Activated CD8-positive, alpha-beta T cell treated with anti-CD3 and anti-CD28 coated beads for 36 hours (primary cell): ENCODE measurements around the gene TOR1AIP1. TPM values are rescaled to one million over a fixed set of nuclear protein-coding genes. Genes with fewer than 3 reads are reported as not detected.

Experiments used
- ATAC-seq: fragments of 200-7000 bp; cut with Tn5 transposase; one replicate; pipeline ENCODE4 v1.10.0; 2021; ENCODE audit warnings: mild to moderate bottlenecking, moderate library complexity
- CTCF ChIA-PET: fragments of 350-600 bp; sonication (Branson Sonifier 250); formaldehyde crosslinking; loops from one replicate; lab custom pipeline; 2021; ENCODE audit warnings: antibody characterized with exemption; lab: Charles Lee
- POLR2A ChIA-PET: fragments of 350-600 bp; sonication (Branson Sonifier 250); formaldehyde crosslinking; loops from one replicate; lab custom pipeline; 2021; ENCODE audit warnings: antibody characterized with exemption; lab: Charles Lee
- DNase-seq: peaks from one replicate; pipeline ENCODE4 v3.0.0-alpha.2; 2020
- H3K27ac Mint-ChIP-seq: one replicate; pipeline ENCODE4 v1.8.0; 2021; ENCODE audit warnings: mild to moderate bottlenecking, mixed read lengths
- H3K27me3 Mint-ChIP-seq: one replicate; pipeline ENCODE4 v1.8.0; 2021; ENCODE audit warnings: mixed read lengths
- H3K36me3 Mint-ChIP-seq: one replicate; pipeline ENCODE4 v1.8.0; 2021; ENCODE audit warnings: low read depth, mixed read lengths
- H3K4me1 Mint-ChIP-seq: one replicate; pipeline ENCODE4 v1.8.0; 2021; ENCODE audit warnings: low read depth, mixed read lengths
- H3K4me3 Mint-ChIP-seq: one replicate; pipeline ENCODE4 v1.8.0; 2021; ENCODE audit warnings: mild to moderate bottlenecking, moderate library complexity, mixed read lengths
- H3K9me3 Mint-ChIP-seq: one replicate; pipeline ENCODE4 v1.8.0; 2021; ENCODE audit warnings: mixed read lengths
- intact Hi-C: fragments of 100-400 bp; cut with micrococcal nuclease; formaldehyde crosslinking; loops from one replicate; pipeline ENCODE4 v1.10.0; 2022
- total RNA-seq, 2 experiments: library from RNA; stranded (reverse); gene quantifications; one replicate each; pipeline ENCODE4 v1.2.3, GENCODE V29; 2021
- TF ChIP-seq, protein P1 (sequence below): fragments of 200-600 bp; IDR thresholded peaks from one replicate; pipeline ENCODE4 v1.8.0; 2022; ENCODE audit warnings: antibody characterized with exemption, mild to moderate bottlenecking

The TOR1AIP1 gene
- total RNA-seq, 2 experiments from 2014 or later: 38.3 to 45.8 TPM

DNA sequence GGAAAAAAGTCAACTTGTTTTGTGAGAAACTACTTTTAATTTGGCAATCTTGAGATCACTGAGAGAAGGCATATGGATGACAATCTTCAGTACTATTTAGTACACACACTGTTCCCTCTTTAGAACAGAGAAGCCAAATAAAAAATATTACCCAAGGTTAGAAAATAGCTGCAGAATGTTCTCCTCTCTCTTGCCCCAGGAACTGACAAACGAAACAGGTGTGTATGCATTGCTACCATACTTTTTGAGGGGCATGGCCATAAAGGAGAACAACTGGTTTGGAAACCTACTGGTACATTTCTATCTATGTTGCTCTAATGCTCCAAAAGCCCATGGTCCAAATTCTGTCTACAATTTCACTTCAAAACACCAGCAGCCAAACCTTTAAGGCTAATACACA, 10.1 kb upstream of the TOR1AIP1 start:
- Mint-ChIP-seq H3K9me3 (no peaks in the 10 kb centered on the region), H3K36me3 (peaks cover 20% of the 10 kb centered on the region), H3K4me1 (peaks cover 38% of the 10 kb centered on the region), H3K27ac (no peak overlapping the region), H3K27me3 (no peaks in the 10 kb centered on the region), H3K4me3 (no peak overlapping the region)
- ATAC-seq (no peak), DNase-seq (no peak)
- ChIA-PET POLR2A (no interaction called here), CTCF (interaction anchor here (0.7 to 1.2 kb wide), 4 partner anchors 11 to 309 kb away, joined by 3 read pairs; no protein-coding TSS in a partner anchor)
- intact Hi-C loops: no loop called here
- TF ChIP-seq, protein P1, sequence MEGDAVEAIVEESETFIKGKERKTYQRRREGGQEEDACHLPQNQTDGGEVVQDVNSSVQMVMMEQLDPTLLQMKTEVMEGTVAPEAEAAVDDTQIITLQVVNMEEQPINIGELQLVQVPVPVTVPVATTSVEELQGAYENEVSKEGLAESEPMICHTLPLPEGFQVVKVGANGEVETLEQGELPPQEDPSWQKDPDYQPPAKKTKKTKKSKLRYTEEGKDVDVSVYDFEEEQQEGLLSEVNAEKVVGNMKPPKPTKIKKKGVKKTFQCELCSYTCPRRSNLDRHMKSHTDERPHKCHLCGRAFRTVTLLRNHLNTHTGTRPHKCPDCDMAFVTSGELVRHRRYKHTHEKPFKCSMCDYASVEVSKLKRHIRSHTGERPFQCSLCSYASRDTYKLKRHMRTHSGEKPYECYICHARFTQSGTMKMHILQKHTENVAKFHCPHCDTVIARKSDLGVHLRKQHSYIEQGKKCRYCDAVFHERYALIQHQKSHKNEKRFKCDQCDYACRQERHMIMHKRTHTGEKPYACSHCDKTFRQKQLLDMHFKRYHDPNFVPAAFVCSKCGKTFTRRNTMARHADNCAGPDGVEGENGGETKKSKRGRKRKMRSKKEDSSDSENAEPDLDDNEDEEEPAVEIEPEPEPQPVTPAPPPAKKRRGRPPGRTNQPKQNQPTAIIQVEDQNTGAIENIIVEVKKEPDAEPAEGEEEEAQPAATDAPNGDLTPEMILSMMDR: no peak

DNA sequence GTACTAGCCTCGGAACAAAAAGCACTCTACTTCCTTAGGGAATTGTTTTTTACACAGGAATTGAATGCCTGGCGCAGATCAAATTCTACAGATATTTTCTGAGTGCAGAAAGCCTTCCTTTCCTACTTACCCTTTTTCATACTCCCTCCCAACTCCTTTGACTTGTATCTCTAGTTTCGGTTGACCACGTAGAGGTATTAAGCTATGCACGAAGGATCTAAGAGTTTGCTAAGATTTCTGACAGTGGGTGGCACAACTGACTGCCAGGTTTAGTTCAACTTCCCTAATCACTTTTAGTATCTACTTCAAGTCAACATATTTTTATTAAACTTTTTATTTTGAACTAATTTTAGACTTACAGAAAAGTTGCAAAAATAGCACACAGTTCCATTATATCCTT, 9.5 kb upstream of the TOR1AIP1 start:
- H3K27ac Mint-ChIP-seq: no peak overlapping the region
- no peak for ATAC-seq
- DNase-seq: no peak
- ChIA-PET POLR2A (no interaction called here), CTCF (interaction anchor here (0.7 to 1.2 kb wide), 3 partner anchors 11 to 309 kb away, joined by 3 read pairs; no protein-coding TSS in a partner anchor)
- peaks cover 38% of the 10 kb centered on the region for H3K4me1 Mint-ChIP-seq
- TF ChIP-seq, protein P1: no peak
- no peaks in the 10 kb centered on the region for H3K27me3 Mint-ChIP-seq
- H3K9me3 Mint-ChIP-seq: no peaks in the 10 kb centered on the region
- intact Hi-C loops: no loop called here
- peaks cover 22% of the 10 kb centered on the region for H3K36me3 Mint-ChIP-seq
- no peak overlapping the region for H3K4me3 Mint-ChIP-seq

DNA sequence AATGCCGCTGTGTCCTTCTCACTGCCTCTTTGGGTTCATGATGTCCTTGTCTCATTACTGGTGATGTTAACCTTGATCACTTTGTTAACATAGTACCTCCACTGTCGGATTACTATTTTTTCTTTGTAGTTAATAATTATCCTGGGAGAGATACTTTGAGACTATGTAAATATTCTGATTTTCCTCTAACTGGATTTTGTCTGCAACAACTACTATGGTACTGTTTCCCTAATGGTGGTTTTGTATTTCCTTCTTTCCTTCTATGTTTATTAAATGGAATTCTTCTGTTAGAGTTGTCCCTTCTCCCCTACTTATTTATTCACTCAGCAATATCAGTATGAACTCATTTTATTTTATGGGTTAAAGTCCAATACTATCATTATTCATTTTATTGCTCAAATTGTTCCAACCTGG, 8.6 kb upstream of the TOR1AIP1 start:
- Mint-ChIP-seq H3K4me3 (no peak overlapping the region), H3K9me3 (no peaks in the 10 kb centered on the region), H3K27me3 (no peaks in the 10 kb centered on the region), H3K4me1 (peaks cover 40% of the 10 kb centered on the region), H3K27ac (no peak overlapping the region), H3K36me3 (peaks cover 23% of the 10 kb centered on the region)
- ChIA-PET POLR2A (no interaction called here), CTCF (interaction anchor here (1.1 to 1.2 kb wide), 2 partner anchors 59 to 62 kb away, joined by 4 to 6 read pairs; no protein-coding TSS in a partner anchor)
- ATAC-seq (no peak), DNase-seq (no peak)
- TF ChIP-seq, protein P1: no peak
- intact Hi-C loops: no loop called here

DNA sequence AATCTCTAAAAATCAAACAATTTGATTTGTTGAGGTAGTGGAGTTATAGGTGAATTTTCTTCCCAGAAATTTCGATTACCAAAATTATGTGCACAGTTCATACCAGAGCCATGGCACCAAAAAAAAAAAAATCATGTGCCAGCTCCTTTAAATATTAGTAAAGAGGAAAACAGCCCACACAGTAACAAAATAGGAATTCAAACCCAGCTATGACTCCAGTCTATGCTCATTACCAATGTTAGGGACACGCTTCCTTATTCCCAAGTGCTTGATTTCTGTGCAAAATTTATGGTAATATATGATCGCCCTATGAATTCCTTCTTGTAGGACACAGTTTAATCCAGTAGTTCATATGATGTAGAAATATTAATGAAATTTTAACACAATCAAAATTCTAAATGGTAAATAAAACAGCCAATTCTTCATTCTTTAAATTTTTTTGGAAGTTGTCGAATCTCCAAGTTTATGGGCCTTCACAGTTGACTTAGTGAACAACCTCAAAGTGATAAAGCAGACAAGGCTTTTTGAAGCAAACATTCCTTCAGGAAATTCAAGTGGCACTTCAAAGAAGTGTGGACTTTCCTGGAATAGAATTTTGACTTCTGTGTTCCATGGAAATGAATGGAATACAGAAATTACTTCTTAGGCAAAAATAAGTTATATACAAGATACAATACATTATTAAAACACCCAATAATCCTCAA, 6.3 kb upstream of the TOR1AIP1 start:
- H3K27ac Mint-ChIP-seq: no peak overlapping the region
- H3K36me3 Mint-ChIP-seq: peaks cover 23% of the 10 kb centered on the region
- no peak for DNase-seq
- TF ChIP-seq, protein P1: no peak
- no peak for ATAC-seq
- intact Hi-C loops: no loop called here
- H3K9me3 Mint-ChIP-seq: no peaks in the 10 kb centered on the region
- ChIA-PET POLR2A (no interaction called here), CTCF (interaction anchor here (0.6 to 1.8 kb wide), 4 partner anchors 8 to 61 kb away, joined by 3 to 9 read pairs (median 4); no protein-coding TSS in a partner anchor)
- peaks cover 53% of the 10 kb centered on the region for H3K4me1 Mint-ChIP-seq
- no peaks in the 10 kb centered on the region for H3K27me3 Mint-ChIP-seq
- H3K4me3 Mint-ChIP-seq: no peak overlapping the region

DNA sequence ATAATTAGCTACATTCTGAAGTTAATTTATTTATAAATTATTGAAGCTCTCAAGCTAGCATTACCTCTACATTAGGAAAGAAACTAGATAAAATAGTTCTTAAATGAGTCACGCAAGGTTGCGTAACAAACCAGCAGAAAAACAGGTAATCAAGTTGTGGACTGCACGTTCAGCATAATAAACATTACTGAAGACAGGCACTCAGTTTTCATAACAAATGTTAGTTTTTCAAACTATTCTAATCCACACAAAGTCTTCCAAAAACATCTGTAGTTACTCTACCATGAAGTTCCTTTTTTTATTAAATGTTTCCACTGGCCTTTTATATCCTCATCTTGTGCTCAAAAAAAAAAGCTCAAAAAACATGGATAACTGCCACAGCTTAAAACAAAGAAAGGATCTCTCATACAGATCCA, 5.8 kb upstream of the TOR1AIP1 start:
- intact Hi-C loops: no loop called here
- DNase-seq (no peak), ATAC-seq (no peak)
- Mint-ChIP-seq H3K36me3 (peaks cover 23% of the 10 kb centered on the region), H3K27ac (peak overlapping the region; percentile 42), H3K9me3 (no peaks in the 10 kb centered on the region), H3K4me3 (peak overlapping the region; percentile 85), H3K27me3 (no peaks in the 10 kb centered on the region), H3K4me1 (peaks cover 53% of the 10 kb centered on the region)
- TF ChIP-seq, protein P1: no peak
- ChIA-PET CTCF (interaction anchor here (0.6 to 1.8 kb wide), 5 partner anchors 8 to 75 kb away, joined by 3 to 9 read pairs (median 4); no protein-coding TSS in a partner anchor), POLR2A (no interaction called here)
